Measurements from ENCODE around the gene ZBED1.
"Not testable (repeated sequence)": the region's sequence is repeated elsewhere in the genome, so short reads cannot be mapped to it uniquely, and the experiment has no call there.

Gene ZBED1

GRCh38 chrX:2495595-2495994 lies 5.2 kb downstream of the ZBED1 start:
- DNase-seq: no peak

GRCh38 chrX:2492531-2493218 lies 8.1 kb downstream of the ZBED1 start:
- DNase-seq: no peak

- DNase-seq: no peak
Observed at GRCh38 chrX:2490634-2491033, 10.1 kb downstream of the ZBED1 start.

- no peak for DNase-seq
Observed at GRCh38 chrX:2489446-2490445, 11.0 kb downstream of the ZBED1 start.

GRCh38 chrX:2488621-2489285 lies 12.0 kb downstream of the ZBED1 start:
- DNase-seq: no peak

GRCh38 chrX:2487366-2487765 lies 13.4 kb downstream of the ZBED1 start:
- no peak for DNase-seq

GRCh38 chrX:2486476-2487133 lies 14.2 kb downstream of the ZBED1 start:
- no peak for DNase-seq

GRCh38 chrX:2485789-2486345 lies 14.9 kb downstream of the ZBED1 start:
- DNase-seq: no peak

GRCh38 chrX:2484721-2485648 lies 15.8 kb downstream of the ZBED1 start:
- no peak for DNase-seq

GRCh38 chrX:2484256-2484655 lies 16.5 kb downstream of the ZBED1 start:
- DNase-seq: no peak

- DNase-seq: no peak
Observed at GRCh38 chrX:2483398-2484060, 17.2 kb downstream of the ZBED1 start.

- DNase-seq: not testable (repeated sequence)
Observed at GRCh38 chrX:2481597-2481996, 19.2 kb downstream of the ZBED1 start.

GRCh38 chrX:2479982-2480381 lies 20.8 kb downstream of the ZBED1 start:
- not testable (repeated sequence) for DNase-seq

GRCh38 chrX:2479420-2479780 lies 21.4 kb downstream of the ZBED1 start:
- DNase-seq: no peak

- DNase-seq: no peak
Observed at GRCh38 chrX:2478546-2479419, 22.0 kb downstream of the ZBED1 start.

GRCh38 chrX:2477313-2477712 lies 23.5 kb downstream of the ZBED1 start:
- not testable (repeated sequence) for DNase-seq

- DNase-seq: no peak
Observed at GRCh38 chrX:2474963-2475726, 25.6 kb downstream of the ZBED1 start.

GRCh38 chrX:2474280-2474962 lies 26.4 kb downstream of the ZBED1 start:
- DNase-seq: no peak
